ENCODE measurements around the gene PROK2. TPM values are rescaled to one million over a fixed set of nuclear protein-coding genes. Genes with fewer than 3 reads are reported as not detected.

The PROK2 gene
- total RNA-seq (not detected), polyA plus RNA-seq (1 to 10 TPM in 2 of 3 donors, under 1 TPM in 1; 0.42 to 3.9 (median 1.2) TPM)

DNA sequence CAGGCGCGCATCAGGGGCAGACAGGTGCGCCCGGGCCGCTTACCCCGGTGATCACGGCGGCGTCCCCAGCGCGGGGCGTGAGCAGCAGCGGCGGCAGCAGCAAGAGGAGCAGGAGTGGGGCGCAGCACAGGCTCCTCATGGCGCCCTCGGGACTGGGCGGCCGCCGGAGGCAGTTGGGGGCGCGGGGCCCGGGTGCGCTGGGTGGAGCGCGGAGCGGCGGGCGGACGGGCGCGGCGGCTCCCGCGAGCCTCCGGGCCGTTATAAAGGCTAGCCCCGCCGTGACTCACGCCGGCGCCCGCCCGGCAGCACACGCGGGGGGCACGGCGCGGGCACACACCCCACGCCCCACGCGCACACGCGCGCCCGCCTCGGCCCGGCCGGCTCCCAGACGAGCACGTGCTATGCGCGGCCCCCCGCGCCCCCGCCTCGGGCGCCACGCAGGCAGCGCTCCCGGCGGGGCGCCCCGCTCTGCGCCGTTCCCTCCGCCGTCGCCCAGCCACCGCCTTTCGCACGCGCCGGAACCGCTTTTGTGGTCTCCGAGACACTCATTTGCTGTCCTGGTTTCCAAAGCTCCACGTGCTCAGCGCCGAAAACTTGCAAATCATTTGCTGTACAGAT, at the start of gene PROK2:
Gene PROK2, minus strand, starts transcription at position 235 of the 618 bp plus-strand sequence. Its CDS starts 96 bp downstream, at position 139.
- Histone ChIP-seq H3K27me3 (peaks cover 31 to 68% (median 61%) of the 10 kb centered on the region in 3 donors), H3K4me1 (peaks cover 0 to 16% (median 14%) of the 10 kb centered on the region in 4 donors), H3K36me3 (no peaks in the 10 kb centered on the region), H3K4me3 (peak within 1 kb of the TSS in 3 of 4 donors; percentile 13 to 42 (median 38)), H3K9me3 (no peaks in the 10 kb centered on the region), H3K27ac (no peak within 1 kb of the TSS)
- TF ChIP-seq EP300 (IDR thresholded peaks at IDR 0.05) (no peak), CTCF (IDR thresholded peaks at IDR 0.05) (no peak), POLR2AphosphoS5 (IDR thresholded peaks at IDR 0.05) (no peak), POLR2A (IDR thresholded peaks at IDR 0.05) (no peak)
- no peak for DNase-seq
- 0 to 1% methylated on average over 89 of the region's 89 CpGs for WGBS, 2 donors
- intact Hi-C loops (cut with DNase I) = no loop called here

GRCh38 chr3:71831599-71831998, 46.7 kb upstream of the PROK2 start:
- Histone ChIP-seq H3K4me3 (no peak overlapping the region), H3K27ac (no peak overlapping the region), H3K27me3 (no peaks in the 10 kb centered on the region), H3K36me3 (no peaks in the 10 kb centered on the region), H3K4me1 (no peaks in the 10 kb centered on the region), H3K9me3 (no peaks in the 10 kb centered on the region)
- 66 to 78% methylated on average over 2 of the region's 2 CpGs for WGBS, 2 donors
- no peak for DNase-seq
- TF ChIP-seq EP300 (IDR thresholded peaks at IDR 0.05) = no peak
- no peak for TF ChIP-seq POLR2AphosphoS5 (IDR thresholded peaks at IDR 0.05)
- no peak for TF ChIP-seq POLR2A (IDR thresholded peaks at IDR 0.05)
- no peak for TF ChIP-seq CTCF (IDR thresholded peaks at IDR 0.05)
- intact Hi-C loops (cut with DNase I) = no loop called here

DNA sequence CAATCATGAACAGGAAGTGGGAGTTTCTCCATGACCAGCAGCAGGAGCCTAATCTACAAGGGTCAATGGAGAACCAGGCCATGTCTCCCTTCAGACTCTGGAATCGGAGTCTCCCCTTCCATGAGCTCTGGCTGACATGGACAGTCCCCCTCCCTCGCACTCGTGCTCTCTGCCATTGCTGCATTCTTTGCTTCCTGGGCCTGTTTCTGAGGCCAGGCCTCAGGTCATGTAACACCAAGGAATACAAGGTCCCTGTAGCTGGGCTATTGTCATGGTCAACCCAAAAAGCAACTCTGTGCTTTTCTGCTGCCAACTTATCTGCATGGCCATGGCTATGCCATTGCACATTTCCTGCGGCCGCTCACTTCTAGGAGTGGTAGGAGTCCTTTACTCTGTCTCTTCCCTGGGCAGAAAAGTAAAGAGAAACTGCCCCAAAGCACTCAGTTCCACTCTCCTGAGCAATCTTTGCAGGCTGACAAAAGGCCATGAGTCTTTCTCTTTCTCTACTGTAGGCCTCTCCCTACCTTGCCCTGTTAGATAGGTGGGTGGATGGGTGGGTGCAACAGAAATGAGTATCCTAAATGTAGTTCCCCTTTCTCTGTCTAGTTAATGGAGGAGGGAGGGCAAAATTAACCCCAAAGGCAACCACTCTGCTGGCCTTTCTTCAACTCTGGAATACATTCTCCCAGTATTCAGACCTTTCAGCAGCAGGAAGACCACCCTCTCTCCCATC, 40.8 kb upstream of the PROK2 start:
- H3K4me1 ChIP-seq = no peaks in the 10 kb centered on the region
- no peak overlapping the region for H3K27ac ChIP-seq
- no peaks in the 10 kb centered on the region for H3K9me3 ChIP-seq
- no peaks in the 10 kb centered on the region for H3K36me3 ChIP-seq
- H3K27me3 ChIP-seq = no peaks in the 10 kb centered on the region
- no peak for TF ChIP-seq CTCF (IDR thresholded peaks at IDR 0.05)
- H3K4me3 ChIP-seq = no peak overlapping the region
- intact Hi-C loops (cut with DNase I) = no loop called here
- DNase-seq = no peak
- WGBS, 2 donors = 95 to 96% methylated on average over 5 of the region's 5 CpGs

- H3K4me1 ChIP-seq = no peaks in the 10 kb centered on the region
- intact Hi-C loops (cut with DNase I) = no loop called here
- H3K9me3 ChIP-seq = no peaks in the 10 kb centered on the region
- H3K27me3 ChIP-seq = no peaks in the 10 kb centered on the region
- no peak for TF ChIP-seq POLR2AphosphoS5 (IDR thresholded peaks at IDR 0.05)
- TF ChIP-seq EP300 (IDR thresholded peaks at IDR 0.05) = no peak
- no peak for TF ChIP-seq CTCF (IDR thresholded peaks at IDR 0.05)
- no peak for TF ChIP-seq POLR2A (IDR thresholded peaks at IDR 0.05)
- H3K4me3 ChIP-seq = no peak overlapping the region
- H3K36me3 ChIP-seq = no peaks in the 10 kb centered on the region
- no peak for DNase-seq
- WGBS, 2 donors = 61 to 68% methylated on average over 3 of the region's 3 CpGs
- H3K27ac ChIP-seq = no peak overlapping the region
These were observed 36.2 kb upstream of the PROK2 start for GRCh38 chr3:71821116-71821515.

Measured in sigmoid colon (tissue), 7 donors.